Neutrophil (primary cell): Measurements from ENCODE around the gene AMOTL1.

ENCODE experiments used
- H3K27ac ChIP-seq: fragments of 200-600 bp; sonication (generic); 2 replicates; pipeline ENCODE4 v1.5.1; 2016; ENCODE audit warnings: mild to moderate bottlenecking, moderate library complexity
- H3K27me3 ChIP-seq: fragments of 200-600 bp; sonication (generic); 2 replicates; pipeline ENCODE4 v1.6.0; 2016; ENCODE audit warnings: mild to moderate bottlenecking
- H3K36me3 ChIP-seq: fragments of 200-600 bp; sonication (generic); 2 replicates; pipeline ENCODE4 v1.5.1; 2017
- H3K4me1 ChIP-seq, 2 experiments: fragments of 200-600 bp in 1 of 2; sonication (generic) in 1 of 2; 1 replicate in 1 of 2; 2 replicates in 1 of 2; pipeline versions ENCODE4 v1.5.1 to v1.6.1; 2013 to 2016; ENCODE audit warnings: low read depth in 1 of 2, low read length in 1 of 2, mild to moderate bottlenecking in 1 of 2, moderate library complexity in 1 of 2; ENCODE audit not compliant: control insufficient read depth in 1 of 2, insufficient read depth in 1 of 2
- H3K4me3 ChIP-seq, 2 experiments: fragments of 200-600 bp in 1 of 2; sonication (generic) in 1 of 2; 1 replicate in 1 of 2; 2 replicates in 1 of 2; pipeline ENCODE4 v1.5.1; 2013 to 2016; ENCODE audit warnings: low read depth in 1 of 2, low read length in 1 of 2, mild to moderate bottlenecking in 1 of 2, moderate library complexity in 1 of 2
- H3K9me3 ChIP-seq: fragments of 200-600 bp; sonication (generic); 2 replicates; pipeline ENCODE4 v1.5.1; 2016
- TF ChIP-seq, protein P1 (sequence below): fragments of 200-600 bp; sonication (generic); IDR thresholded peaks from 2 replicates; pipeline ENCODE4 v1.5.1; 2016; ENCODE audit warnings: antibody characterized with exemption

AMOTL1 gene

DNA sequence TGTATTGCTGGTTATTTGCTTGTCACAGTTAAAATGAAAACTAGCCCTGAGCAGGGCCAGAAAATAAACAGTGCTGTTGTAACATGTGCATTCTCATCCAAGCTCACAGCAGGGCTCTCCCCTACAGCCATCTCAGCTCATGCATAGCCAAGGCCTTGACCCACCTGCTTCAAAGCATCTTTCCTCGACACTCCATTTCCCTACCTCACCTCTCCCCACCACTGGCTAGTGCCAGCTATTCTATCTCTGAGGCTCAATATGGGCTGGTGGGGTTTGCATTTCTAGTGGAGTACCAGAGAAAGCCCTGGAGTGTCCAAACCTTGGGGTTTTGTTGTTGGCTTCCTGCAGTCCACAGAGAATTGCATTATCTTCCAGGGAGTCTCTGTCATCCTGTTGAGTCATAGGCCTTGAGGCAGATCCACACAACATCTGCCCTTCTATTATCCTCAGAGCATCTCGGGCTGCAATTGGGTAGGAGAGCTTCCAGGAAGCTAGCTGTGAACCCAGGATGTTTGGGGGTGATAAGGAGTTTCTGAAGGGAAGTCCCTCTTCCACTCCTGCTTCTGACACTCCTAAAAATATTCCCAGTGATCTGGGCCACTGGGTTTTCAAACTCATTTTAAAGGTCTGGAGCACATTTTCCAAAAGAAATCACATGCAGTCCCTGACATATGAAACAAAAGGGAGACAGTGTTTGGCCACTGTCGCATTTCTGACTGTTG, 36.1 kb upstream of the AMOTL1 start:
- Histone ChIP-seq H3K4me3 (no peak overlapping the region), H3K36me3 (no peaks in the 10 kb centered on the region), H3K9me3 (no peaks in the 10 kb centered on the region), H3K27me3 (peaks cover 2% of the 10 kb centered on the region), H3K4me1 (peaks cover under 1 to 5% of the 10 kb centered on the region in 2 experiments), H3K27ac (no peak overlapping the region)
- TF ChIP-seq, protein P1, sequence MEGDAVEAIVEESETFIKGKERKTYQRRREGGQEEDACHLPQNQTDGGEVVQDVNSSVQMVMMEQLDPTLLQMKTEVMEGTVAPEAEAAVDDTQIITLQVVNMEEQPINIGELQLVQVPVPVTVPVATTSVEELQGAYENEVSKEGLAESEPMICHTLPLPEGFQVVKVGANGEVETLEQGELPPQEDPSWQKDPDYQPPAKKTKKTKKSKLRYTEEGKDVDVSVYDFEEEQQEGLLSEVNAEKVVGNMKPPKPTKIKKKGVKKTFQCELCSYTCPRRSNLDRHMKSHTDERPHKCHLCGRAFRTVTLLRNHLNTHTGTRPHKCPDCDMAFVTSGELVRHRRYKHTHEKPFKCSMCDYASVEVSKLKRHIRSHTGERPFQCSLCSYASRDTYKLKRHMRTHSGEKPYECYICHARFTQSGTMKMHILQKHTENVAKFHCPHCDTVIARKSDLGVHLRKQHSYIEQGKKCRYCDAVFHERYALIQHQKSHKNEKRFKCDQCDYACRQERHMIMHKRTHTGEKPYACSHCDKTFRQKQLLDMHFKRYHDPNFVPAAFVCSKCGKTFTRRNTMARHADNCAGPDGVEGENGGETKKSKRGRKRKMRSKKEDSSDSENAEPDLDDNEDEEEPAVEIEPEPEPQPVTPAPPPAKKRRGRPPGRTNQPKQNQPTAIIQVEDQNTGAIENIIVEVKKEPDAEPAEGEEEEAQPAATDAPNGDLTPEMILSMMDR: no peak

DNA sequence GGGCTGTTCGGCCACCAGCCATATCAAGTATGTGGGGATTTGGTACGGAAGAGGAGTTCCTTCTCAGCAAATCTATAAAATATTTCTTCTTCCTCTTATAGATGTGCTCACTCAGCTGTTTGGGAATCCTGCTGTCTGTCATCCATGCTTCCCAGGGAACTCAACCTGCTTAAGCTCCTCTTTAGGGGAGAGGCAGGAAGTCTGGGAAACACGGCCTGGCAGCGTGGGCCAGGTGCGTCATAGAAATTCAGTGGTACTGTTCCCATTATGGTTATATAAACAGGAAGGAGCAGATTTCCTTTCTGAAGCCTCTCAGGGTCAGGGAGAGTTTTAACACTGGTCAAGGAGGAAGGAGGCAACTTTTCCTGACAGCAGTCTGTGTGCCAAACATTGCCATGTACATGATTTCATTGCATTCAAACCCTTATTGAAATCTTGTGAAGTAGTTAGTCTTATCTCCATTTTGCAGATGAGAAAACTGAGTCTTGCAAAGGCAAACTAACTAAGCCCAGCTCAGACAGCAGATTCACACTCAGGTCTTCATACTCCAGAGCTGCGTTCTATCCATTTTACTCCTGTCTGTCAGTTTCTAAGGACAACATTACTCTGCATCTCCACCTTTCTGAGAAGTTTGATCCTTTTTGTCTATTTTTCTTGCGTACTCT, 35.4 kb upstream of the AMOTL1 start:
- Histone ChIP-seq H3K27me3 (peaks cover 9% of the 10 kb centered on the region), H3K4me1 (no peaks in the 10 kb centered on the region), H3K4me3 (no peak overlapping the region), H3K36me3 (no peaks in the 10 kb centered on the region), H3K9me3 (no peaks in the 10 kb centered on the region), H3K27ac (no peak overlapping the region)
- TF ChIP-seq, protein P1: no peak

GRCh38 chr11:94734563-94735275, 33.4 kb upstream of the AMOTL1 start:
- TF ChIP-seq, protein P1: no peak
- no peaks in the 10 kb centered on the region for H3K4me1 ChIP-seq
- no peak overlapping the region for H3K27ac ChIP-seq
- H3K27me3 ChIP-seq: peaks cover 29% of the 10 kb centered on the region
- H3K36me3 ChIP-seq: no peaks in the 10 kb centered on the region
- no peak overlapping the region for H3K4me3 ChIP-seq
- H3K9me3 ChIP-seq: no peaks in the 10 kb centered on the region

DNA sequence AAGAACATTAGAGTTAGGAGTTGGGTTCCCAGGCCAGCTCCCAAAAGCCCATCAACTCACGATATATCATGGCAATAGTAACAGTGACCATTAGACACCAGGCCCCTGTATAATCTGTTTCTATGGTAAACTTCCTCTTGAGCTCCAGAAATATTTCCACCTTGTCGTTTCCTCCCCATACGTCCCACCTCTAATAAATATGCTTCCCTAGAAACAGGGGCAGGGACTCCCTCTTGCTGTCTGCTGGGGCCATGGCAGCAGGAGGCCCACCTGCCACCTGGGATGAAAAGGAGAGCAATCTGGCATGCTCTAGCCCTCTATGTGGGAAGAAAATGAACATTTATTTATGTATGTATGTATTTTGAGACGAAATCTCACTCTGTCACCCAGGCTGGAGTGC, 32.2 kb upstream of the AMOTL1 start:
- Histone ChIP-seq H3K27me3 (peaks cover 41% of the 10 kb centered on the region), H3K27ac (no peak overlapping the region), H3K4me1 (peaks cover 5 to 9% of the 10 kb centered on the region in 2 experiments), H3K4me3 (no peak overlapping the region), H3K36me3 (no peaks in the 10 kb centered on the region), H3K9me3 (no peaks in the 10 kb centered on the region)
- TF ChIP-seq, protein P1: no peak

DNA sequence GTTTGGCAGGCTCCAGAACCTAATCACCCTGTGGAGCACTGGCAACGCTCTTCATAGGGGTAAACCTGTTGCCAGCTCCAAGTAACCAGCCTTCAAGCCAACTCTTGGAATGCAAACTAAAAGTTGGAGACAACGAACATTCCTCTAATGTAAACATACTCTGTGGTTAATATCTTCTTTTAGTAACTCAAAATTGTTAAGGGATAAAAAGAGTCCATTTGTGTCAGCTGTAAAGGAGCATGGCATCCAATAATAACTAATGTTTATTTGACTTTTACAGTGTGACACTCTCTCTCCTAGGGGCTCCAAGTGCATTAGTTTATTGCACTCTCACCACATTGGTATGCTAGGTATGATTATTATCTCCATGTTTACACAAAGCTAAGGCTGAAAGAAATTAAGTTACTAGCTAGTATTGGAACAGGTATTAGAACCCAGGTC, 31.0 kb upstream of the AMOTL1 start:
- Histone ChIP-seq H3K4me3 (no peak overlapping the region), H3K4me1 (peaks cover 12 to 15% of the 10 kb centered on the region in 2 experiments), H3K9me3 (no peaks in the 10 kb centered on the region), H3K27me3 (peaks cover 54% of the 10 kb centered on the region), H3K27ac (no peak overlapping the region), H3K36me3 (no peaks in the 10 kb centered on the region)
- TF ChIP-seq, protein P1: no peak
